Esophagus squamous epithelium (tissue), 5 donors: ENCODE results near the gene CPT1A. TPM values are rescaled to one million over a fixed set of nuclear protein-coding genes. Genes with fewer than 3 reads are reported as not detected.
"Not testable (repeated sequence)": the region's sequence is repeated elsewhere in the genome, so short reads cannot be mapped to it uniquely, and the experiment has no call there.

Experiments used
- DNase-seq: peaks from one replicate; lab custom pipeline; 2025; lab: John Stamatoyannopoulos, UW
- H3K27ac ChIP-seq, 4 donors: fragments of 200-600 bp; sonication (generic); one replicate each; pipeline ENCODE4 v1.5.1; 2016 to 2019; ENCODE audit warnings: mild to moderate bottlenecking in 1 of 4
- H3K27me3 ChIP-seq, 4 donors: fragments of 200-600 bp; sonication (generic); 1 replicate in 3 of 4; 2 replicates in 1 of 4; pipeline versions ENCODE4 v1.5.1 to v1.6.0; 2017 to 2021; ENCODE audit warnings: antibody characterized with exemption in 1 of 4
- H3K36me3 ChIP-seq, 3 donors: fragments of 200-600 bp; sonication (generic); one replicate each; pipeline ENCODE4 v1.5.1; 2016 to 2019
- H3K4me1 ChIP-seq, 3 donors: fragments of 200-600 bp; sonication (generic); one replicate each; pipeline ENCODE4 v1.5.1; 2017 to 2019
- H3K4me3 ChIP-seq, 4 donors: fragments of 200-600 bp; sonication (generic); 1 replicate in 3 of 4; 2 replicates in 1 of 4; pipeline ENCODE4 v1.5.1; 2016 to 2019; ENCODE audit warnings: mild to moderate bottlenecking in 2 of 4, moderate library complexity in 1 of 4
- H3K9me3 ChIP-seq, 3 donors: fragments of 200-600 bp; sonication (generic); one replicate each; pipeline ENCODE4 v1.5.1; 2016 to 2019
- CTCF ChIP-seq, 6 experiments: fragments of 450-650 bp in 4 of 6; fragments of 200-600 bp in 2 of 6; sonication (generic) in 2 of 6; IDR thresholded peaks; one replicate each; pipeline ENCODE4 v1.5.1; 2016 to 2019; ENCODE audit warnings: antibody characterized with exemption in 6 of 6, mild to moderate bottlenecking in 4 of 6, moderate library complexity in 4 of 6
- POLR2A ChIP-seq, 4 donors: fragments of 450-650 bp; IDR thresholded peaks; one replicate each; pipeline ENCODE4 v1.6.1; 2017; ENCODE audit warnings: antibody characterized with exemption in 4 of 4, mild to moderate bottlenecking in 4 of 4, moderate library complexity in 3 of 4
- WGBS, 2 donors: methylation state at CpG; one replicate each; pipeline ENCODE4 v1.1.5; 2018; 5-methylcytosine and 5-hydroxymethylcytosine counted together
- intact Hi-C: fragments of 100-400 bp; cut with DNase I; formaldehyde crosslinking; loops from one replicate; pipeline ENCODE4 v1.15.0; 2022
- total RNA-seq, 4 donors: library from RNA; depleted of rRNA; stranded (reverse); fragments of >200 nt; gene quantifications; one replicate each; pipeline ENCODE4 v1.1.0, GENCODE V29; 2016
- donor health status: DM: yes; HTN: yes; CAD: no.

The CPT1A gene
- total RNA-seq, 4 donors from 2014 or later = 14.7 to 56.1 (median 27.6) TPM

GRCh38 chr11:68859123-68859522 lies 17.4 kb upstream of the CPT1A start:
- Histone ChIP-seq H3K27ac (no peak overlapping the region), H3K27me3 (peaks cover 0 to 16% (median 5%) of the 10 kb centered on the region in 4 donors), H3K4me3 (no peak overlapping the region), H3K9me3 (peaks cover 0 to 8% (median 7%) of the 10 kb centered on the region in 3 donors), H3K36me3 (no peaks in the 10 kb centered on the region), H3K4me1 (peaks cover 11 to 35% (median 19%) of the 10 kb centered on the region in 3 donors)
- WGBS, 2 donors = 76 to 78% methylated on average over 8 of the region's 8 CpGs
- intact Hi-C loops = no loop called here
- no peak for TF ChIP-seq POLR2A (IDR thresholded peaks at IDR 0.05)
- TF ChIP-seq CTCF (IDR thresholded peaks at IDR 0.05) = no peak
- DNase-seq = no peak

DNA sequence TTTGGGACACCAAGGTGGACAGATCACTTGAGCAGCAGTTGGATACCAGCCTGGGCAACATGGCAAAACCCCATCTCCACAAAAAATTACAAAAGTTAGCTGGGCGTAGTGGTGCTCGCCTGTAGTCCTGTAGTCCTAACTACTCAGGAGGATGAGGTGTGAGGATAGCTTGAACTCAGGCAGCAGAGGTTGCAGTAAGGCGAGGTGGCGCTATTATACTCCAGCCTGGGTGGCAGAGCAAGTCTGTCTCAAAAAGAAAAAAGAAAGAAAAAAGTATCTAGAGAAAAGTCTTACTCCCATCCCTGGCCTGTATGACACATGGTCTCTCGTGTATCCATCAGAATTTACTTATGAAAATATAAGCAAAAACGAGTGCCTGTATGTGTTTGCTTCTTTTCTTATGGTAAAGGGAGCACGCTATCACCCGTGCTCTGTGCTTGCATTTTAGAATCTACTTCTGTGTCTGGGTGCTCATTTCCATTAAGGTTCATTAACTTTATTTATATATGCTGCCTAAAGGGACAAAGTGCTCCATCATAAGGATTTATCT lies 15.4 kb upstream of the CPT1A start:
- 63 to 70% methylated on average over 8 of the region's 8 CpGs for WGBS, 2 donors
- peaks cover 12 to 37% (median 19%) of the 10 kb centered on the region in 3 donors for H3K4me1 ChIP-seq
- H3K4me3 ChIP-seq = no peak overlapping the region
- H3K27me3 ChIP-seq = peaks cover 0 to 31% (median 5%) of the 10 kb centered on the region in 4 donors
- no peak for DNase-seq
- intact Hi-C loops = no loop called here
- no peak for TF ChIP-seq CTCF (IDR thresholded peaks at IDR 0.05)
- no peak for TF ChIP-seq POLR2A (IDR thresholded peaks at IDR 0.05)
- peak overlapping the region in 1 of 4 donors; percentile 16 for H3K27ac ChIP-seq
- H3K36me3 ChIP-seq = no peaks in the 10 kb centered on the region
- no peaks in the 10 kb centered on the region for H3K9me3 ChIP-seq

DNA sequence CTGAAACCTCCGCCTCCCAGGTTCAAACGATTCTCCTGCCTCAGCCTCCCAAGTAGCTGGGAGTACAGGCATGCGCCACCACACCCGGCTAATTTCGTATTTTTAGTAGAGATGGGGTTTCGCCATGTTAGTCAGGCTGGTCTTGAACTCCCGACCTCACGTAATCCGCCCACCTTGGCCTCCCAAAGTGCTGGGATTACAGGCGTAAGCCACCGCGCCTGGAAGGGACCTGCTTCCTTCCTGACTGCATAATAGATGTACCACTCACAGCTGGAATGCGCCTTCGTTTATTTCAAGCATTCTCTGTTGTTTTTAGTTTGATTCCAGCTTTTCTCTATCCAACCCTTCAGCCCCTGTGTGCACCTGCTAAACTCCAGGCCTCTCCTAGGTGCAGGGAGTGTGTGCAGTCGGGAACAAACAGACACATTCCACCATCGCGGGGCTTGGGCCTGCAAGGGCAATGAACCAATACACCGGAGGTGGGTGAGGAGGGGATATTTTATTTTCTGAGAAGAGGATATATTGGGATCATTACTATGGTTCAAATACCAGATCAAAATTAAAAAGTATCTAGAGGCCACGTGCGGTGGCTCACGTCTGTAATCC lies 14.8 kb upstream of the CPT1A start:
- peak overlapping the region in 1 of 4 donors; percentile 16 for H3K27ac ChIP-seq

GRCh38 chr11:68855205-68855981 lies 13.7 kb upstream of the CPT1A start:
- Histone ChIP-seq H3K9me3 (no peaks in the 10 kb centered on the region), H3K27ac (peak overlapping the region; percentile 13 to 86 (median 46)), H3K27me3 (peaks cover 0 to 38% (median 5%) of the 10 kb centered on the region in 4 donors), H3K4me3 (peak overlapping the region; percentile 2 to 72 (median 44)), H3K36me3 (no peaks in the 10 kb centered on the region), H3K4me1 (peaks cover 12 to 37% (median 19%) of the 10 kb centered on the region in 3 donors)
- DNase-seq = no peak
- intact Hi-C loops = no loop called here
- WGBS, 2 donors = 26 to 47% methylated on average over 5 to 6 of the region's 62 CpGs
- TF ChIP-seq POLR2A (IDR thresholded peaks at IDR 0.05) (no peak), CTCF (IDR thresholded peaks at IDR 0.05) (peak in 1 of 6 experiments; percentile 26)

More for the DNA sequence above, 14.8 kb upstream of the CPT1A start:
- H3K36me3 ChIP-seq, H3K9me3 ChIP-seq, H3K4me3 ChIP-seq, DNase-seq, intact Hi-C loops: not testable (repeated sequence)
- WGBS, 2 donors = 88 to 96% methylated on average over 17 to 20 of the region's 21 CpGs
- peaks cover 0 to 37% (median 5%) of the 10 kb centered on the region in 4 donors for H3K27me3 ChIP-seq
- peaks cover 12 to 37% (median 19%) of the 10 kb centered on the region in 3 donors for H3K4me1 ChIP-seq

DNA sequence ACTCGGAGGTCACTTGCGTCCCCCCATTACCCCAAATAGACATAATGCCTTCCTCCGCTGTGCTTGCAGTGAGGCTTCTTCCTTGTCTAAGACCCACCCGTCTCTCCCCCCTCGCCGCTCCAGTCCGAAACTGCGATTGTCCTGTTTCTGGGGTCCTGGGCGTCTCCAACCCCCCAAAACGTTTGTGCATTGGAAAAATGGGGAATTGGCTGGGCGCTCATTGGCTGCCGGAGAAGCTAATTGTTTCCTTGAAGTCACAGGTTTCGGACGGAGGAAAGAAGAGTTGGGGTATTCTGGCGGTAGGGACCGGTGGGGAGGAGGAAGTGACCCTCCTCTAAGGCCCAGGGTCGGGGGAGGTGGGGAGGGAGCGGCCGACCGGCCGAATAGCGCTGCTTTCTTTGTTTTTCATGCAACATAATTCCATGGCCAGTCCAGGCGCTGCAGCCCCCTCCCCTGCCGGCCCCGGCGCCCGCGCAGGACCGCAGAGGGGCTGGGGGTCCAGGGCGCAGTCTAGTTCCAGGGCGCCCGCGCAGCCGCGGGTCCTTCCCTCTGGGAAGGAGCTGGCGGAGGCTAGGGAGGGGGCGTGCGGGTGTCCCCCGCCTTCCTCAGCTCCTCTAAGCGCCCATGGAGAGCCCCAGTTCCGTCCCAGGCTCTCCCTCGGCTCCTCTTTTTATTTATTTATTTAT lies 12.7 kb upstream of the CPT1A start:
- H3K4me3 ChIP-seq = peak overlapping the region in 3 of 4 donors; percentile 38 to 72 (median 50)
- H3K36me3 ChIP-seq = no peaks in the 10 kb centered on the region
- DNase-seq = no peak
- intact Hi-C loops = no loop called here
- 20 to 32% methylated on average over 30 to 32 of the region's 42 CpGs for WGBS, 2 donors
- no peak for TF ChIP-seq POLR2A (IDR thresholded peaks at IDR 0.05)
- TF ChIP-seq CTCF (IDR thresholded peaks at IDR 0.05) = no peak
- H3K9me3 ChIP-seq = no peaks in the 10 kb centered on the region
- H3K4me1 ChIP-seq = peaks cover 12 to 37% (median 19%) of the 10 kb centered on the region in 3 donors
- H3K27me3 ChIP-seq = peaks cover 0 to 38% (median 5%) of the 10 kb centered on the region in 4 donors
- H3K27ac ChIP-seq = no peak overlapping the region
